ENCODE measurements around the gene RPS5. TPM values are rescaled to one million over a fixed set of nuclear protein-coding genes. Genes with fewer than 3 reads are reported as not detected.

The RPS5 gene
- total RNA-seq: 1,000 to 10,000 TPM; 1,292 to 2,917 (median 1,952) TPM

- peak; percentile 92 for DNase-seq
- intact Hi-C loops (cut with DNase I): no loop called here
These were observed at the start of gene RPS5 for GRCh38 chr19:58386576-58387337. TSS of gene RPS5 (plus strand) at chr19:58387269. CDS start at chr19:58388138, 869 bp downstream.

GRCh38 chr19:58338336-58338735 lies 48.7 kb upstream of the RPS5 start:
- no peak for TF ChIP-seq CTCF (IDR thresholded peaks at IDR 0.05)
- TF ChIP-seq POLR2A (IDR thresholded peaks at IDR 0.05): no peak
- whole genome bisulfite sequencing, 2 donors: 94 to 98% methylated on average over 6 to 8 of the region's 11 CpGs
- H3K4me3 ChIP-seq: no peak overlapping the region
- H3K27me3 ChIP-seq: no peaks in the 10 kb centered on the region
- no peak overlapping the region for H3K27ac ChIP-seq
- intact Hi-C loops (cut with DNase I): no loop called here
- peaks cover 0 to 71% (median 14%) of the 10 kb centered on the region in 3 donors for H3K36me3 ChIP-seq
- H3K9me3 ChIP-seq: no peaks in the 10 kb centered on the region
- H3K4me1 ChIP-seq: no peaks in the 10 kb centered on the region
- no peak for DNase-seq

More at GRCh38 chr19:58386576-58387337, at the start of gene RPS5:
- peak in 3 of 4 donors; percentile 7 to 82 (median 70) for TF ChIP-seq POLR2A (IDR thresholded peaks at IDR 0.05)
- TF ChIP-seq CTCF (IDR thresholded peaks at IDR 0.05): peak in 1 of 6 experiments; percentile 11
- WGBS, 2 donors: 0 to 1% methylated on average over 13 to 32 of the region's 64 CpGs
- Histone ChIP-seq H3K27me3 (no peaks in the 10 kb centered on the region), H3K4me3 (peak within 1 kb of the TSS; percentile 61 to 93 (median 80)), H3K36me3 (peaks cover 0 to 40% (median 7%) of the 10 kb centered on the region in 3 donors), H3K9me3 (no peaks in the 10 kb centered on the region), H3K4me1 (peaks cover 31 to 68% (median 36%) of the 10 kb centered on the region in 3 donors), H3K27ac (peak within 1 kb of the TSS; percentile 97 to 99 (median 98))

GRCh38 chr19:58338825-58339558 lies 48.1 kb upstream of the RPS5 start:
- intact Hi-C loops (cut with DNase I): no loop called here
- Histone ChIP-seq H3K27ac (no peak overlapping the region), H3K4me1 (no peaks in the 10 kb centered on the region), H3K36me3 (peaks cover 0 to 71% (median 14%) of the 10 kb centered on the region in 3 donors), H3K9me3 (no peaks in the 10 kb centered on the region), H3K4me3 (no peak overlapping the region), H3K27me3 (no peaks in the 10 kb centered on the region)
- no peak for TF ChIP-seq CTCF (IDR thresholded peaks at IDR 0.05)
- TF ChIP-seq POLR2A (IDR thresholded peaks at IDR 0.05): no peak
- DNase-seq: no peak
- WGBS, 2 donors: 83 to 93% methylated on average over 17 to 24 of the region's 30 CpGs

GRCh38 chr19:58345558-58345957 lies 41.5 kb upstream of the RPS5 start:
- no peak for DNase-seq
- Histone ChIP-seq H3K36me3 (peaks cover 0 to 19% (median 0%) of the 10 kb centered on the region in 3 donors), H3K4me1 (peaks cover 9 to 49% (median 17%) of the 10 kb centered on the region in 3 donors), H3K9me3 (no peaks in the 10 kb centered on the region), H3K27me3 (peaks cover 0 to 41% (median 0%) of the 10 kb centered on the region in 4 donors), H3K4me3 (no peak overlapping the region), H3K27ac (no peak overlapping the region)
- TF ChIP-seq POLR2A (IDR thresholded peaks at IDR 0.05) (no peak), CTCF (IDR thresholded peaks at IDR 0.05) (no peak)
- intact Hi-C loops (cut with DNase I): no loop called here
- WGBS, 2 donors: 61% methylated on average over 5 of the region's 5 CpGs
